GM12891 (cell line): Measurements from ENCODE around the gene ACSL1. TPM values are rescaled to one million over a fixed set of nuclear protein-coding genes. Genes with fewer than 3 reads are reported as not detected.

Experiments
- DNase-seq: peaks from one replicate; pipeline ENCODE4 v3.0.0; 2011; ENCODE audit warnings: low spot score; ENCODE audit not compliant: insufficient read length
- FAIRE-seq: peaks from 2 replicates; lab custom pipeline; 2011; peaks lifted over from hg19 to GRCh38; lab: Jason Lieb, UNC
- PAX5 ChIP-seq: IDR thresholded peaks from 2 replicates; pipeline ENCODE4 v1.6.1; 2011; ENCODE audit warnings: low read length, moderate library complexity, mild to moderate bottlenecking; ENCODE audit not compliant: insufficient read depth, severe bottlenecking
- POLR2A ChIP-seq: IDR thresholded peaks from 2 replicates; pipeline ENCODE4 v1.6.1; 2011; ENCODE audit warnings: low read depth, low read length, control low read depth
- POLR2AphosphoS5 ChIP-seq: IDR thresholded peaks from 2 replicates; pipeline ENCODE4 v1.6.1; 2011; ENCODE audit warnings: low read depth, low read length, control low read depth
- POU2F2 ChIP-seq: IDR thresholded peaks from 2 replicates; pipeline ENCODE4 v1.6.1; 2011; ENCODE audit warnings: low read depth, mild to moderate bottlenecking, control low read depth, low read length, moderate library complexity
- SPI1 ChIP-seq: IDR thresholded peaks from 2 replicates; pipeline ENCODE4 v1.6.1; 2011; ENCODE audit warnings: low read depth, low read length, control low read depth
- TAF1 ChIP-seq: IDR thresholded peaks from 2 replicates; pipeline ENCODE4 v1.6.1; 2011; ENCODE audit warnings: low read depth, low read length, control low read depth
- polyA plus RNA-seq: library from polyadenylated mRNA; unstranded; fragments of >200 nt; gene quantifications from one replicate; pipeline ENCODE4 v1.2.1, GENCODE V29; 2012; ENCODE audit warnings: low read depth, missing spikeins, inconsistent platforms; ENCODE audit not compliant: missing spikeins

The ACSL1 gene, protein sequence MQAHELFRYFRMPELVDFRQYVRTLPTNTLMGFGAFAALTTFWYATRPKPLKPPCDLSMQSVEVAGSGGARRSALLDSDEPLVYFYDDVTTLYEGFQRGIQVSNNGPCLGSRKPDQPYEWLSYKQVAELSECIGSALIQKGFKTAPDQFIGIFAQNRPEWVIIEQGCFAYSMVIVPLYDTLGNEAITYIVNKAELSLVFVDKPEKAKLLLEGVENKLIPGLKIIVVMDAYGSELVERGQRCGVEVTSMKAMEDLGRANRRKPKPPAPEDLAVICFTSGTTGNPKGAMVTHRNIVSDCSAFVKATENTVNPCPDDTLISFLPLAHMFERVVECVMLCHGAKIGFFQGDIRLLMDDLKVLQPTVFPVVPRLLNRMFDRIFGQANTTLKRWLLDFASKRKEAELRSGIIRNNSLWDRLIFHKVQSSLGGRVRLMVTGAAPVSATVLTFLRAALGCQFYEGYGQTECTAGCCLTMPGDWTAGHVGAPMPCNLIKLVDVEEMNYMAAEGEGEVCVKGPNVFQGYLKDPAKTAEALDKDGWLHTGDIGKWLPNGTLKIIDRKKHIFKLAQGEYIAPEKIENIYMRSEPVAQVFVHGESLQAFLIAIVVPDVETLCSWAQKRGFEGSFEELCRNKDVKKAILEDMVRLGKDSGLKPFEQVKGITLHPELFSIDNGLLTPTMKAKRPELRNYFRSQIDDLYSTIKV
- polyA plus RNA-seq = 25.2 TPM

DNA sequence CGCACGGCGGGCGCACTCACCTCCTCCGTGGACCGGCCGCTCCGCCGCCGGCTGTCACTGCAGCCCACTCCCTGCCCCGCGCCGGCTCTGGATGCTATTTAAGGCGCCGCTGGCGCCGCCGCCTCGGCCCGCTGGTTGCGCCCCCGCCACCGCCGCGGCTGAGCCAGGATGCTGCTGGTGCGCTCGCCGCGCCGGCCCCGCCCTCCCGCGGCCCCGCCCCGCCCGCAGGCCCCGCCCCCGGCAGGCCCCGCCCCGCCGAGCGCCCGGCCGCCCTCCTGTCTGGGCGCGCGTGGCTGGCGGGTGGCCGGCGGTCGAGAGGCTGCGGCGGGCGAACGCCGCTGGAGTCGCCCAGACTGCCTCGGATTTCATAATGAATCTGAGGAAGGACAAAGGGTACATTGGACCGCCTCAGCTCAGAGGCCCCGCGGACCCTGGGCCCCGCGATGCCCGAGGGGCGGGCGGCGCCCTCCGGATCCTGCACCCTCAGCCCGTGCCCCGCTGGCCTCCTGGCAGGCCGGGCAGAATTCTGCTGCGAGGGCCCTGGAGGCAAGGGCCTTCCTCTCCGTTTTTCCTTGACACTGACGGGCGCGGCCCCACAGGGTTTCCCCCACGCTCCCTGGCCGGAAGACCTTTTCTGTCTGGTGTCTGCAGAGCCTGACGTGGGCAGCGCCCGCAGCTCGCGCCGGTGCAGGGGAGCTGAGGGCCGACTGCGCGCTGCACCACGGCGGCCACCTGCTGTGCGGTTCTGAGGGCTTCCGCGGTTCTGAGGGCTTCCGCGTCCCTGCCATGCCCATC lies at the start of gene ACSL1:
Gene ACSL1 (minus strand): TSS at position 73 of the 795 bp plus-strand sequence. CDS start 22,454 bp downstream, outside the sequence.
- DNase-seq = peak; percentile 92
- FAIRE-seq = peak; percentile 87
- TF ChIP-seq SPI1 = no peak
- peak; percentile 31; the same call in 1 of the 2 replicates for TF ChIP-seq TAF1
- TF ChIP-seq POLR2AphosphoS5 = peak; percentile 59
- peak; percentile 57; the same call in 1 of the 2 replicates for TF ChIP-seq POLR2A

DNA sequence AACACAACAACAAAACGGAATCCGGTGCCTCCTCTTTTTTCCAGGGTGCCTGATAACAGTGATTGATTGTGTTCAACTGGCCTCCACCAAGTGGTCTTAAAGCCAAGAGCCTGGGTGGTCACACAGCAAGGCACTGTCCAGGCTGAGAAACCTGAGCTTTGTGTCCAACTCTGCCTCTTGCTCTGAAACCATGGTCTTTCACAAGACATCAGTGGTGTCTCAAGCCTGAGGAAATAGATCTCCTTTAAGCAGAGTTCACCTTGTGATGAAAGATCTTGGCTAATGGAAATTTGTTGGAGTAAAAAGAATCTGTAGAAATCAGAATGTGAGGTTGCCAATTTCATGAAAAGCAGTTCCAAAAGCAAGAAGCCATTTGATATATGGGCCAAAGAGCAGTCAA lies 47.3 kb upstream of the ACSL1 start:
- FAIRE-seq (no peak), DNase-seq (no peak)
- TF ChIP-seq POLR2A (no peak), POLR2AphosphoS5 (no peak), TAF1 (no peak), PAX5 (no peak), POU2F2 (no peak), SPI1 (no peak)

DNA sequence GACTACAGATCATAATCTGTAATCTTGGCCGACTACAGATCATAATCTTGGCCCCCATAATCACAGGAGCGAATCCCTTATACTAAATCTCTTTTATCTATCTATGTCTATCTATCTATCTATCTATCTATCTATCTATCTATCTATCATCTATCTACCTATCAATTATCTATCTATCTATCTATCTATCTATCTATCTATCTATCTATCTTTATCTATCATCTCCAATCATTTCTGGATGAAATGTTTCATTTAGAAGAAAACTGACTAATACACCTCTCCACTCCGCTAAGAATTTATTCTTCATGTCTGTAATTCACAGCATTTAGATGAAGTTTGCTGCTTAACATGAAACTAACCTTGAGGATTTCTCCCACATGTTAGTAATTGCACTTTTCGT lies 45.0 kb upstream of the ACSL1 start:
- TF ChIP-seq POLR2A (no peak), SPI1 (no peak), POU2F2 (no peak), TAF1 (no peak), POLR2AphosphoS5 (no peak), PAX5 (no peak)
- FAIRE-seq (no peak), DNase-seq (no peak)

DNA sequence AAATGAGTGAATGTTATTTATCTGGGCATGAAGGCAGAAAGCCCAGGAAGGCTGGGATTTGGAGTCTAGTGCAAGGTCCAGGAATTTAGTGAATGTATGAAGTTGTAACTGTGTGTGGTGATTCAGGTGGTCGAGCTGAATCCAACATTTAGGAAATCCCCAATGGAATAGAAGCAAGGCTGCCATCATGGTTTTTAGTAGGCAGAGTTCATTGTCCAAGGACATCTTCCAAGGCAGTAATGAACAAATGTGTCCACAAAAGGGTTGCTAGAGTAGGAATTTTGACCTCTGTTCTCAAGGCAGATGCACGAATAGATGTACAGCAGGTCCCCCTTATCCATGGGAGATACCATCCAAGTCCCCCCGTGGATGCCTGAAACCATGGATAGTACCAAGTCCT lies 42.9 kb upstream of the ACSL1 start:
- TF ChIP-seq POLR2A (no peak), POLR2AphosphoS5 (no peak), PAX5 (no peak)
- no peak for DNase-seq
- FAIRE-seq = no peak

- TF ChIP-seq SPI1 = no peak
- TF ChIP-seq POLR2AphosphoS5 = no peak
- TF ChIP-seq PAX5 = no peak
- TF ChIP-seq TAF1 = no peak
- TF ChIP-seq POLR2A = no peak
- no peak for TF ChIP-seq POU2F2
- FAIRE-seq = no peak
Observed at GRCh38 chr4:184863916-184864315, 38.1 kb upstream of the ACSL1 start.

GRCh38 chr4:184861047-184861446 lies 35.3 kb upstream of the ACSL1 start:
- FAIRE-seq (no peak), DNase-seq (no peak)
- TF ChIP-seq SPI1 = no peak
- no peak for TF ChIP-seq POLR2AphosphoS5
- TF ChIP-seq PAX5 = no peak
- TF ChIP-seq TAF1 = no peak
- TF ChIP-seq POLR2A = no peak
- no peak for TF ChIP-seq POU2F2

More at GRCh38 chr4:184863916-184864315, 38.1 kb upstream of the ACSL1 start:
- DNase-seq = no peak

DNA sequence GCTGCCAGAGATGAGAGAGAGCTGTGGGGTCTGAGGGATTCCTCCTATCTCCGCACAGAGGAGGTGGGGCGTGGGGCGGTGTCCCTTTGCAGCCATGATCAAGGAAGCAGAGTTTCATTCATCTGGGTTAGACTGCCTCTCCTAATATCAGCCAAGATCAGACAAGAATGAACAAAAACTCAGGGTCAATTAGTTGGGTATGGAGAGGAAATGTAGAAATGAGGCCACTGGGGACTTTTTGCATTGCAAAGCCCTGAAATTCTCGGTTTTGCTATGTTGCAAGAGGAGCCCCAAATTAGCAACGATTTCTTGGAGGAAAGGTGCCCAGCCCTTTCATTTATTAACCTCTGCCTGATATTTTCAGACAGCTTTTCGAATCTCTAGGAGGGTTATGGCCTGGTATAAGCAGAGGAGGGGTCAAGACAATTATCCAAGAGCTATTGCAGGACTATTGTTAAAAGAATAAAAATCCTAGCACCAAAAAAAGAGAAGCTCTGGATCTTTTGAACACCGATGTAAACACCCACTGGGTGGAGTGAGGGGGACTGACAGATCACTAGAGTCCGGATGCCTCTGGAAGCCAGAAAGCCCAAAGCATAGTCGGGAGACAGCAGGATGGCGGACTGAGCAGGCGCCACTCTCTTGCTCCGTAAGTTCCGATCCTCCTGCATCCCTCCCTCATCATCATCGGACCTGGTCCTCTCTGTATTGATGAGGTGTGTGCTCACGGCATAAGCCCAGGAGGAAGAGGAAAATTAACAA lies 34.4 kb upstream of the ACSL1 start:
- FAIRE-seq (peak; percentile 80), DNase-seq (no peak)
- TF ChIP-seq TAF1 (no peak), POLR2A (no peak), POLR2AphosphoS5 (no peak), PAX5 (no peak), POU2F2 (no peak), SPI1 (no peak)

GRCh38 chr4:184857441-184858121 lies 31.8 kb upstream of the ACSL1 start:
- no peak for DNase-seq
- TF ChIP-seq POU2F2 = no peak

GRCh38 chr4:184856277-184856609 lies 30.5 kb upstream of the ACSL1 start:
- TF ChIP-seq POLR2A (no peak), SPI1 (peak; percentile 86)
- DNase-seq = no peak
- peak; percentile 83 for FAIRE-seq

More at GRCh38 chr4:184857441-184858121, 31.8 kb upstream of the ACSL1 start:
- no peak for FAIRE-seq
